Hepatocyte (in vitro differentiated cells): ENCODE results near the gene LSM4. TPM values are rescaled to one million over a fixed set of nuclear protein-coding genes. Genes with fewer than 3 reads are reported as not detected.

ENCODE experiments used
- DNase-seq: peaks from one replicate; pipeline ENCODE4 v3.0.0-alpha.2; 2016; ENCODE audit warnings: low spot score
- H2AFZ ChIP-seq: fragments of 200-600 bp; sonication (generic); 2 replicates; pipeline ENCODE4 v1.6.0; 2016; ENCODE audit warnings: antibody characterized with exemption, mild to moderate bottlenecking
- H3K27ac ChIP-seq: fragments of 200-600 bp; sonication (generic); 2 replicates; pipeline ENCODE4 v1.5.1; 2016; ENCODE audit warnings: mild to moderate bottlenecking
- H3K27me3 ChIP-seq: fragments of 200-600 bp; sonication (generic); 2 replicates; pipeline ENCODE4 v1.6.1; 2016
- H3K36me3 ChIP-seq: fragments of 200-600 bp; sonication (generic); replicated peaks from 2 replicates; pipeline ENCODE4 v1.5.1; 2016; ENCODE audit warnings: low read depth; ENCODE audit not compliant: insufficient read depth
- H3K4me1 ChIP-seq: fragments of 200-600 bp; sonication (generic); 2 replicates; pipeline ENCODE4 v1.5.1; 2016; ENCODE audit warnings: mild to moderate bottlenecking, moderate library complexity; ENCODE audit not compliant: insufficient read depth
- H3K4me2 ChIP-seq: fragments of 200-600 bp; sonication (generic); 2 replicates; pipeline ENCODE4 v1.6.0; 2016
- H3K4me3 ChIP-seq: fragments of 200-600 bp; sonication (generic); 2 replicates; pipeline ENCODE4 v1.5.1; 2016; ENCODE audit warnings: mild to moderate bottlenecking
- H3K79me2 ChIP-seq: fragments of 200-600 bp; sonication (generic); 2 replicates; pipeline ENCODE4 v1.6.0; 2017; ENCODE audit warnings: mild to moderate bottlenecking
- H3K9me2 ChIP-seq: fragments of 200-600 bp; sonication (generic); replicated peaks from 2 replicates; pipeline ENCODE4 v1.6.0; 2017; ENCODE audit warnings: mild to moderate bottlenecking; ENCODE audit not compliant: insufficient read depth
- H3K9me3 ChIP-seq: fragments of 200-600 bp; sonication (generic); 2 replicates; pipeline ENCODE4 v1.5.1; 2016; ENCODE audit warnings: low read depth, mild to moderate bottlenecking
- H4K20me1 ChIP-seq: fragments of 200-600 bp; sonication (generic); 2 replicates; pipeline ENCODE4 v1.6.0; 2016; ENCODE audit warnings: mild to moderate bottlenecking; ENCODE audit not compliant: insufficient read depth, poor library complexity, severe bottlenecking
- EZH2 ChIP-seq: fragments of 200-600 bp; sonication (generic); IDR thresholded peaks from 2 replicates; pipeline ENCODE4 v1.6.1; 2016; ENCODE audit warnings: antibody characterized with exemption, mild to moderate bottlenecking, borderline replicate concordance
- EZH2phosphoT487 ChIP-seq: fragments of 200-600 bp; sonication (generic); IDR thresholded peaks from one replicate; pipeline ENCODE4 v1.6.1; 2018; ENCODE audit warnings: antibody characterized with exemption, mild to moderate bottlenecking, low read depth, moderate library complexity; ENCODE audit not compliant: unreplicated experiment, severe bottlenecking
- WGBS: methylation state at CpG from one replicate; pipeline ENCODE4 v1.1.6; 2016; ENCODE audit warnings: low lambda C conversion rate; ENCODE audit errors: missing lambda C conversion rate; 5-methylcytosine and 5-hydroxymethylcytosine counted together
- polyA plus RNA-seq: library from polyadenylated mRNA; unstranded; fragments of >200 nt; fragmentation: Nextera tagmentation; extraction: Ambion mirVana; gene quantifications from 2 replicates; pipeline ENCODE4 v1.2.1, GENCODE V29; 2016
- total RNA-seq: library from RNA; depleted of rRNA; stranded (reverse); fragments of >200 nt; gene quantifications from 2 replicates; pipeline ENCODE4 v1.2.3, GENCODE V29; 2014
- TF ChIP-seq, protein P1 (sequence below): fragments of 200-600 bp; sonication (generic); IDR thresholded peaks from 2 replicates; pipeline ENCODE4 v1.5.1; 2016; ENCODE audit warnings: antibody characterized with exemption, mild to moderate bottlenecking; ENCODE audit not compliant: poor library complexity

The LSM4 gene
- total and polyA plus RNA-seq, 2 experiments from 2014 or later, result 185 to 218 TPM

GRCh38 chr19:18292462-18292809 lies 30.4 kb downstream of the LSM4 start:
- Histone ChIP-seq H3K36me3 (no peaks in the 10 kb centered on the region), H3K27me3 (no peaks in the 10 kb centered on the region), H3K27ac (peak overlapping the region; percentile 96), H4K20me1 (no peaks in the 10 kb centered on the region), H2AFZ (no peak overlapping the region), H3K9me3 (no peaks in the 10 kb centered on the region), H3K79me2 (peaks cover 3% of the 10 kb centered on the region), H3K4me1 (peaks cover 38% of the 10 kb centered on the region), H3K9me2 (no peaks in the 10 kb centered on the region), H3K4me3 (peak overlapping the region; percentile 45), H3K4me2 (peak overlapping the region; percentile 91)
- TF ChIP-seq EZH2phosphoT487 (no peak), EZH2 (no peak)
- TF ChIP-seq, protein P1, sequence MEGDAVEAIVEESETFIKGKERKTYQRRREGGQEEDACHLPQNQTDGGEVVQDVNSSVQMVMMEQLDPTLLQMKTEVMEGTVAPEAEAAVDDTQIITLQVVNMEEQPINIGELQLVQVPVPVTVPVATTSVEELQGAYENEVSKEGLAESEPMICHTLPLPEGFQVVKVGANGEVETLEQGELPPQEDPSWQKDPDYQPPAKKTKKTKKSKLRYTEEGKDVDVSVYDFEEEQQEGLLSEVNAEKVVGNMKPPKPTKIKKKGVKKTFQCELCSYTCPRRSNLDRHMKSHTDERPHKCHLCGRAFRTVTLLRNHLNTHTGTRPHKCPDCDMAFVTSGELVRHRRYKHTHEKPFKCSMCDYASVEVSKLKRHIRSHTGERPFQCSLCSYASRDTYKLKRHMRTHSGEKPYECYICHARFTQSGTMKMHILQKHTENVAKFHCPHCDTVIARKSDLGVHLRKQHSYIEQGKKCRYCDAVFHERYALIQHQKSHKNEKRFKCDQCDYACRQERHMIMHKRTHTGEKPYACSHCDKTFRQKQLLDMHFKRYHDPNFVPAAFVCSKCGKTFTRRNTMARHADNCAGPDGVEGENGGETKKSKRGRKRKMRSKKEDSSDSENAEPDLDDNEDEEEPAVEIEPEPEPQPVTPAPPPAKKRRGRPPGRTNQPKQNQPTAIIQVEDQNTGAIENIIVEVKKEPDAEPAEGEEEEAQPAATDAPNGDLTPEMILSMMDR, result no peak
- 0% methylated on average over 14 of the region's 20 CpGs for WGBS
- no peak for DNase-seq

DNA sequence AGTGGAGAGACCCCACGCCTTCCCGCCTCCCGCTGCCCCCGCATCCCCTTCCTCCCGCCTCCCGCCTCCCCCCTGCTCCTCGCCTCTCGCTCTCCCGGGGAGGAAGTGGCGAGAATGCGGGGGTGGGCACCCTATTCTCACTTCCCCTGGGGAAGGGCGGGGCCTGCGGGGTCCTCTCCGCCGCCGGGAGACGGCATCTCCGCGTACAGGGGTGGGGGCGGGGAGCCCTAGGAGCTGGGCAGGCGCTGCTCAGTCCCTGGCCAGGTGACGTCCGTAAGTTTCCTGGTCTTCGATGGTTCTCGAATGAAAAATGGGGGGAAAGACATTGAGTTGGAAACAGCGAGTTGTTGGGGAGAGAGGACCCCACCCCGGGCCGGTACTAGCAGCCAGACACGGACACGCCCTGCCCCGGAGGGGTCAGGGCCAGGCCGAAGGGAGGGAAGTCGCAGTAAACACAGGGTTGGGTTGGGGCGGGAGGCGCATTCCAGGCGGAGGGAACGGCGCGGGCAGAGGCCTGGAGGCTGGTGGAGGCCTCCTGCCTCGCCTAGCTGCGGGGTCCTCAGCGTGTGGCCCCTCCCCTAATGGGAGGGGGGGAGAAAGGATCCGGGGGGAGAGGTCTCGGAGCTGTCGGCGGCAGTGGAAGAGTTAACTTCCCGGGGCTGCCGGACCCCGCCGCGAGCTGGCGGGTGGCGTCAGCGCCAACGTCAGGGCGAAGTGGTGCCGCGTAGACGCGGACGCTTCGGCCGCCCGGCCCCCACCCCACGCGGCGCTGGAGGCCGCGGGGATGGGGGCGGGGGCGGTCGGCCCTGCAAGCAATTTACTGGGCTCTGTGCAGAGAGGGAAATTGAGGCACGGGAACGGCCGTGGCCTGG lies 31.1 kb downstream of the LSM4 start:
- Histone ChIP-seq H4K20me1 (no peaks in the 10 kb centered on the region), H3K4me1 (peaks cover 41% of the 10 kb centered on the region), H3K27me3 (no peaks in the 10 kb centered on the region), H3K9me3 (no peaks in the 10 kb centered on the region), H3K4me2 (peak overlapping the region; percentile 91), H3K27ac (peak overlapping the region; percentile 96), H2AFZ (peak overlapping the region; percentile 10), H3K36me3 (no peaks in the 10 kb centered on the region), H3K4me3 (peak overlapping the region; percentile 45), H3K79me2 (peaks cover 3% of the 10 kb centered on the region), H3K9me2 (no peaks in the 10 kb centered on the region)
- TF ChIP-seq, protein P1, result no peak
- TF ChIP-seq EZH2 (no peak), EZH2phosphoT487 (no peak)
- peak; percentile 94 for DNase-seq
- 2% methylated on average over 25 of the region's 75 CpGs for WGBS

- Histone ChIP-seq H4K20me1 (no peaks in the 10 kb centered on the region), H3K27me3 (no peaks in the 10 kb centered on the region), H3K79me2 (peaks cover 3% of the 10 kb centered on the region), H2AFZ (peak overlapping the region; percentile 10), H3K4me3 (no peak overlapping the region), H3K27ac (peak overlapping the region; percentile 96), H3K36me3 (no peaks in the 10 kb centered on the region), H3K9me3 (no peaks in the 10 kb centered on the region), H3K4me2 (peak overlapping the region; percentile 91), H3K4me1 (peaks cover 41% of the 10 kb centered on the region), H3K9me2 (no peaks in the 10 kb centered on the region)
- no peak for DNase-seq
- 52% methylated on average over 21 of the region's 21 CpGs for WGBS
- TF ChIP-seq EZH2, result no peak
- TF ChIP-seq, protein P1, result no peak
- no peak for TF ChIP-seq EZH2phosphoT487
These were observed 31.8 kb downstream of the LSM4 start for GRCh38 chr19:18291019-18291524.
